Transverse colon (tissue), 4 donors: Measurements from ENCODE around the gene GSTCD. TPM values are rescaled to one million over a fixed set of nuclear protein-coding genes. Genes with fewer than 3 reads are reported as not detected.
"Not testable (repeated sequence)": the region's sequence is repeated elsewhere in the genome, so short reads cannot be mapped to it uniquely, and the experiment has no call there.

Experiments
- DNase-seq: peaks from one replicate; pipeline ENCODE4 v3.0.0-alpha.2; 2019
- H3K27ac ChIP-seq, 4 donors: fragments of 200-600 bp; sonication (generic); 2 replicates each; pipeline ENCODE4 v1.5.1; 2016 to 2018; ENCODE audit warnings: inconsistent platforms in 4 of 4
- H3K27me3 ChIP-seq: fragments of 200-600 bp; sonication (generic); 2 replicates; pipeline ENCODE4 v1.5.1; 2017; ENCODE audit warnings: inconsistent platforms
- H3K36me3 ChIP-seq, 4 donors: fragments of 200-600 bp; sonication (generic); 2 replicates each; pipeline ENCODE4 v1.5.1; 2017 to 2019; ENCODE audit warnings: inconsistent platforms in 4 of 4
- H3K4me1 ChIP-seq, 4 donors: fragments of 200-600 bp; sonication (generic); 2 replicates each; pipeline ENCODE4 v1.5.1; 2017 to 2020; ENCODE audit warnings: inconsistent platforms in 4 of 4
- H3K4me3 ChIP-seq, 4 donors: fragments of 200-600 bp; sonication (generic); 1 replicate in 1 of 4; 2 replicates in 3 of 4; pipeline versions ENCODE4 v1.5.1 to v1.6.1; 2017 to 2019; ENCODE audit warnings: inconsistent platforms in 4 of 4
- H3K9me3 ChIP-seq, 2 donors: fragments of 200-600 bp; sonication (generic); 2 replicates each; pipeline ENCODE4 v1.5.1; 2017 to 2019; ENCODE audit warnings: inconsistent platforms in 2 of 2
- CTCF ChIP-seq, 5 experiments: fragments of 200-600 bp in 3 of 5; fragments of 450-650 bp in 2 of 5; sonication (generic) in 3 of 5; IDR thresholded peaks; 1 replicate in 2 of 5; 2 replicates in 3 of 5; pipeline ENCODE4 v1.5.1; 2016 to 2017; ENCODE audit warnings: antibody characterized with exemption in 5 of 5, inconsistent platforms in 3 of 5, mild to moderate bottlenecking in 2 of 5, moderate library complexity in 1 of 5
- EP300 ChIP-seq: sonication (generic); formaldehyde crosslinking; IDR thresholded peaks from one replicate; pipeline ENCODE4 v1.6.1; 2017; ENCODE audit warnings: antibody characterized with exemption, low read depth
- POLR2A ChIP-seq: fragments of 450-650 bp; IDR thresholded peaks from one replicate; pipeline ENCODE4 v1.6.1; 2016; ENCODE audit warnings: antibody characterized with exemption, mild to moderate bottlenecking, moderate library complexity
- POLR2AphosphoS5 ChIP-seq, 3 donors: sonication (generic); formaldehyde crosslinking; IDR thresholded peaks; one replicate each; pipeline ENCODE4 v1.6.1; 2016; ENCODE audit warnings: antibody characterized with exemption in 3 of 3
- WGBS, 2 donors: methylation state at CpG; one replicate each; pipeline ENCODE4 v1.1.5; 2018; ENCODE audit warnings: low coverage in 1 of 2; 5-methylcytosine and 5-hydroxymethylcytosine counted together
- in situ Hi-C, 4 donors: fragments of 200-750 bp; cut with MboI; loops; one replicate each; pipeline versions ENCODE4 v1.15.0 to v1.15.1; 2017; ENCODE audit warnings: low sequenced_read_pairs in 3 of 4, low pct_ligation_motif_present in 1 of 4, low pct_unique_long_range_greater_than_20kb in 1 of 4
- intact Hi-C: fragments of 100-400 bp; cut with DNase I; formaldehyde crosslinking; loops from one replicate; pipeline ENCODE4 v1.15.1; 2023; ENCODE audit warnings: low total_unique reads
- total RNA-seq, 4 donors: library from RNA; depleted of rRNA; stranded (reverse); fragments of >200 nt; gene quantifications; one replicate each; pipeline ENCODE4 v1.1.0, GENCODE V29; 2016

Gene GSTCD
- total RNA-seq, 4 donors from 2014 or later, result 0.40 to 11.1 (median 8.4) TPM

- no peaks in the 10 kb centered on the region for H3K9me3 ChIP-seq
- no peak overlapping the region for H3K4me3 ChIP-seq
- H3K4me1 ChIP-seq, result no peaks in the 10 kb centered on the region
- no peak overlapping the region for H3K27ac ChIP-seq
- H3K27me3 ChIP-seq, result no peaks in the 10 kb centered on the region
- H3K36me3 ChIP-seq, result no peaks in the 10 kb centered on the region
- DNase-seq, result no peak
- TF ChIP-seq CTCF (IDR thresholded peaks at IDR 0.05), result no peak
- intact Hi-C loops (no loop called here), in situ Hi-C loops (no loop called here)
Measured at GRCh38 chr4:105755375-105755774, 46.8 kb downstream of the GSTCD start.

- no peaks in the 10 kb centered on the region for H3K36me3 ChIP-seq
- no peak overlapping the region for H3K27ac ChIP-seq
- no peaks in the 10 kb centered on the region for H3K27me3 ChIP-seq
- no peak for DNase-seq
- no peak for TF ChIP-seq POLR2A
- no peak for TF ChIP-seq POLR2AphosphoS5 (IDR thresholded peaks at IDR 0.05)
- TF ChIP-seq CTCF (IDR thresholded peaks at IDR 0.05), result no peak
- TF ChIP-seq EP300, result no peak
- H3K9me3 ChIP-seq, result no peaks in the 10 kb centered on the region
- in situ Hi-C loops, result no loop called here
- intact Hi-C loops, result no loop called here
- WGBS, 2 donors, result 97% methylated on average over 1 of the region's 1 CpG; no CpG with 5 or more reads in 1 of the 2 donors
- no peaks in the 10 kb centered on the region for H3K4me1 ChIP-seq
- no peak overlapping the region for H3K4me3 ChIP-seq
Measured at GRCh38 chr4:105758958-105759357, 50.4 kb downstream of the GSTCD start.

- WGBS, 2 donors, result 95 to 100% methylated on average over 6 of the region's 6 CpGs
- Histone ChIP-seq H3K4me3 (no peak overlapping the region), H3K27me3 (no peaks in the 10 kb centered on the region), H3K27ac (no peak overlapping the region), H3K36me3 (no peaks in the 10 kb centered on the region), H3K9me3 (no peaks in the 10 kb centered on the region), H3K4me1 (no peaks in the 10 kb centered on the region)
- no peak for DNase-seq
- intact Hi-C loops, result no loop called here
- in situ Hi-C loops, result no loop called here
- TF ChIP-seq POLR2A (no peak), EP300 (no peak), POLR2AphosphoS5 (IDR thresholded peaks at IDR 0.05) (no peak), CTCF (IDR thresholded peaks at IDR 0.05) (no peak)
Measured at GRCh38 chr4:105765690-105766407, 57.3 kb downstream of the GSTCD start.

GRCh38 chr4:105767579-105767978 is 59.0 kb downstream of the GSTCD start:
- intact Hi-C loops, result no loop called here

GRCh38 chr4:105770524-105770923 is 61.9 kb downstream of the GSTCD start:
- H3K9me3 ChIP-seq, H3K27ac ChIP-seq, H3K4me3 ChIP-seq, DNase-seq, intact Hi-C loops, H3K27me3 ChIP-seq, H3K4me1 ChIP-seq, in situ Hi-C loops, H3K36me3 ChIP-seq: not testable (repeated sequence)

More at GRCh38 chr4:105767579-105767978, 59.0 kb downstream of the GSTCD start:
- 29 to 57% methylated on average over 2 of the region's 2 CpGs for WGBS, 2 donors
- no peaks in the 10 kb centered on the region for H3K27me3 ChIP-seq
- no peaks in the 10 kb centered on the region for H3K4me1 ChIP-seq
- no peaks in the 10 kb centered on the region for H3K36me3 ChIP-seq
- no peak overlapping the region for H3K4me3 ChIP-seq
- no peak for DNase-seq
- no peak for TF ChIP-seq EP300
- no peak for TF ChIP-seq CTCF (IDR thresholded peaks at IDR 0.05)
- TF ChIP-seq POLR2AphosphoS5 (IDR thresholded peaks at IDR 0.05), result no peak
- in situ Hi-C loops, result no loop called here
- no peaks in the 10 kb centered on the region for H3K9me3 ChIP-seq
- H3K27ac ChIP-seq, result no peak overlapping the region

- H3K36me3 ChIP-seq, H3K4me3 ChIP-seq, H3K27me3 ChIP-seq, intact Hi-C loops, H3K9me3 ChIP-seq, H3K4me1 ChIP-seq, H3K27ac ChIP-seq, DNase-seq, in situ Hi-C loops: not testable (repeated sequence)
Measured at GRCh38 chr4:105772065-105772464, 63.5 kb downstream of the GSTCD start.

GRCh38 chr4:105775760-105776415 is 67.3 kb downstream of the GSTCD start:
- H3K4me1 ChIP-seq, intact Hi-C loops, H3K27ac ChIP-seq, H3K27me3 ChIP-seq, H3K9me3 ChIP-seq, DNase-seq, H3K4me3 ChIP-seq, in situ Hi-C loops, H3K36me3 ChIP-seq: not testable (repeated sequence)
- 67 to 90% methylated on average over 1 to 9 of the region's 9 CpGs for WGBS, 2 donors
